Measurements from ENCODE around the gene HERC4. TPM values are rescaled to one million over a fixed set of nuclear protein-coding genes. Genes with fewer than 3 reads are reported as not detected.

The HERC4 gene
- total RNA-seq, 1 donor from 2014 or later: 31.9 TPM

GRCh38 chr10:67965456-67965855 is 109.6 kb downstream of the HERC4 start:
- intact Hi-C loops (cut with micrococcal nuclease): no loop called here
- H3K36me3 ChIP-seq: peaks cover 37% of the 10 kb centered on the region
- DNase-seq: no peak
- no peak overlapping the region for H3K27ac ChIP-seq (replicated peaks)
- H3K4me3 ChIP-seq: no peak overlapping the region
- no peak for TF ChIP-seq CTCF (IDR thresholded peaks at IDR 0.05; ENCODE audit: borderline replicate concordance)
- no peaks in the 10 kb centered on the region for H3K9me3 ChIP-seq (replicated peaks)
- H3K4me1 ChIP-seq: peaks cover 9% of the 10 kb centered on the region
- H3K27me3 ChIP-seq (ENCODE audit: low read depth): no peaks in the 10 kb centered on the region

- no peak overlapping the region for H3K27ac ChIP-seq (replicated peaks)
- H3K27me3 ChIP-seq (ENCODE audit: low read depth): no peaks in the 10 kb centered on the region
- DNase-seq: no peak
- no peaks in the 10 kb centered on the region for H3K9me3 ChIP-seq (replicated peaks)
- H3K4me1 ChIP-seq: no peaks in the 10 kb centered on the region
- no peak overlapping the region for H3K4me3 ChIP-seq
- H3K36me3 ChIP-seq: peaks cover 21% of the 10 kb centered on the region
- no peak for TF ChIP-seq CTCF (IDR thresholded peaks at IDR 0.05; ENCODE audit: borderline replicate concordance)
- intact Hi-C loops (cut with micrococcal nuclease): no loop called here
These were observed 115.1 kb downstream of the HERC4 start for GRCh38 chr10:67959839-67960476.

- H3K9me3 ChIP-seq (replicated peaks): no peaks in the 10 kb centered on the region
- intact Hi-C loops (cut with micrococcal nuclease): no loop called here
- no peak for TF ChIP-seq CTCF (IDR thresholded peaks at IDR 0.05; ENCODE audit: borderline replicate concordance)
- no peaks in the 10 kb centered on the region for H3K27me3 ChIP-seq (ENCODE audit: low read depth)
- no peaks in the 10 kb centered on the region for H3K4me1 ChIP-seq
- peaks cover 26% of the 10 kb centered on the region for H3K36me3 ChIP-seq
- H3K4me3 ChIP-seq: no peak overlapping the region
- DNase-seq: no peak
- H3K27ac ChIP-seq (replicated peaks): no peak overlapping the region
These were observed 119.5 kb downstream of the HERC4 start for GRCh38 chr10:67955614-67956013.

- TF ChIP-seq CTCF (IDR thresholded peaks at IDR 0.05; ENCODE audit: borderline replicate concordance): no peak
- intact Hi-C loops (cut with micrococcal nuclease): no loop called here
- peaks cover 68% of the 10 kb centered on the region for H3K36me3 ChIP-seq
- no peak for DNase-seq
- no peaks in the 10 kb centered on the region for H3K4me1 ChIP-seq
- H3K4me3 ChIP-seq: no peak overlapping the region
- H3K9me3 ChIP-seq (replicated peaks): peaks cover 6% of the 10 kb centered on the region
- H3K27ac ChIP-seq (replicated peaks): no peak overlapping the region
- no peaks in the 10 kb centered on the region for H3K27me3 ChIP-seq (ENCODE audit: low read depth)
These were observed 131.2 kb downstream of the HERC4 start for GRCh38 chr10:67943917-67944316.

- Histone ChIP-seq H3K9me3 (replicated peaks) (no peaks in the 10 kb centered on the region), H3K27me3 (ENCODE audit: low read depth) (no peaks in the 10 kb centered on the region), H3K27ac (replicated peaks) (no peak overlapping the region), H3K4me1 (no peaks in the 10 kb centered on the region), H3K4me3 (no peak overlapping the region), H3K36me3 (peaks cover 71% of the 10 kb centered on the region)
- DNase-seq: no peak
- TF ChIP-seq CTCF (IDR thresholded peaks at IDR 0.05; ENCODE audit: borderline replicate concordance): no peak
- intact Hi-C loops (cut with micrococcal nuclease): no loop called here
These were observed 138.7 kb downstream of the HERC4 start for GRCh38 chr10:67936416-67936815.
